ENCODE data around the gene USP6.
"Not testable (repeated sequence)": the region's sequence is repeated elsewhere in the genome, so short reads cannot be mapped to it uniquely, and the experiment has no call there.

Gene USP6

DNA sequence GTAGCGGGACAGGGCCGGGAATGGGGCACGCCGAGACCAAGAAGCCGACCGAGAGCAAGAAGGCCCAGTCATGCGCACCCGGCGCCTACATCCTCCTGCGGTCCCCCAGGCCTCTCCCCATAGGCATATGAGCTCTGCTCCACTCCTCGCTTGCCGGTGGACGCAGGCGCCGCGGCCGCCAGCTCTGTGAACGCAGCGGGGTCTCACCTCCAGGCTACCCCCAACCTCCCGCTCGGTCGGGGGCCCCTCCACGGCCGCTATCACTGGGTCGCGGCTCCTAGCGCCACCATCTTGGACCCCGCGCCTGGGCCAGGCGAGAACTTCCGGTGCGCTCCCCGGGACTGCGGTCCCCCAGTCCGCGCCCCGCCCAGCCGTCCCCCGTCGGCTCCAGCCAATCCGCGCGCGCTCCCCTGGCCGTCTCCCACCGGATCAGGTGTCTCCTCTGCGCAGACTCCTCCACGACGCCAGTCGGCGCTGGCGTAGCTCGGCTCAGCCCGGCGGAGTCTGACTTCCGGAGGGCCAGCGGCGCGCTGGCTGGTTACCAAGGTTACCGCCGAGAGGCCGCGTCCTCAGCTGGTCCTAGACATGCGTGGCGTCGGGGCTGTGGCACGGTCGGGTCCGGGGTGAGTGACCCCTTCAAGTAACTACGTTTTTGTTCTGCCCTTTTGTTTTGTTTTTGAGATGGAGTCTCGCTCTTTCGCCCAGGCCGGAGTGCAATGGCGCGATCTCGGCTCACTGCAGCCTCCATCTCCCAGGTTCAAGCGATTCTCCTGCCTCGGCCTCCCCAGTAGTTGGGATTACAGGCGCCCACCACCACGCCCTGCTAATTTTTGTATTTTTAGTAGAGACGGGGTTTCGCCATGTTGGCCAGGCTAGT lies 75.9 kb downstream of the USP6 start, which contains the start of gene ZNF594:
Gene ZNF594 (minus strand): TSS at position 328 of the 877 bp plus-strand sequence. CDS start 7,612 bp downstream, outside the sequence.
- peak; percentile 95 to 96 for DNase-seq (ENCODE audit: low read depth in 2 of 2)

DNA sequence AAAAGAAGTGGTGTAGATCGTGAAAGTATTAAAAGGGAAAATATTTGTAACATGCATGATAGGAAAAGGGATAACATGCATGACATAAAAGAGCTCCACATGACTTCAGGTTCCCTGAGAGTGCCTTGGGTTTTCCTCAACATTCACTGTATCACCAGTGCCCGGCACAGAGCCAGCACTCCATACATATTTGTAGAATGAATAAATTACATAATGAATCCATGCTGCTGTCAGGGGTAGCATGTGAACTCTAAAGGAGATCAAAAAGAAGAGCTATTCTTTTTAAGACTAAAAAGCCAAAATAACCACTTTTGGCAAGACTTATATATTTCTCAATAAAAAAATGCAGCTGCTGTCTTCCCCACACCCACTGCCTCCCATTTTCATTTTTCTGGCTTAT lies 78.5 kb downstream of the USP6 start:
- no peak for DNase-seq (ENCODE audit: low read depth in 2 of 2)

DNA sequence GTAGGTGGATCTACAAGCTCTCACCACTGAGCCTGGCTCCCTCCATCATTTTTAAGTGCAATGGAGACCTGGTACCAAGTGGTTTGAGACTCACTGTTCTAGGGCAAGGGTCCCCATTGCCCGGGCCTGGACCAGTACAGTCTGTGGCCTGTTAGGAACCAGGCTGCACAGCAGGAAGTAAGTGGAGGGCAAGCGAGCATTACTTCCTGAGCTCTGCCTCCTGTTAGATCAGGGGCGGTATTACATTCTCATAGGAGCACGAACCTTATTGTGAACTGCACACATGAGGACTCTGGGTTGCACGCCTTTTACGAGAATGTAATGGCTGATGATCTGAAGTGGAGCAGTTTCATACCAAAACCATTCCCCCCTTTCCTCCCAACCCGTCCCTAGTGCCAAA lies 82.6 kb downstream of the USP6 start:
- no peak for DNase-seq (ENCODE audit: low read depth in 2 of 2)

DNA sequence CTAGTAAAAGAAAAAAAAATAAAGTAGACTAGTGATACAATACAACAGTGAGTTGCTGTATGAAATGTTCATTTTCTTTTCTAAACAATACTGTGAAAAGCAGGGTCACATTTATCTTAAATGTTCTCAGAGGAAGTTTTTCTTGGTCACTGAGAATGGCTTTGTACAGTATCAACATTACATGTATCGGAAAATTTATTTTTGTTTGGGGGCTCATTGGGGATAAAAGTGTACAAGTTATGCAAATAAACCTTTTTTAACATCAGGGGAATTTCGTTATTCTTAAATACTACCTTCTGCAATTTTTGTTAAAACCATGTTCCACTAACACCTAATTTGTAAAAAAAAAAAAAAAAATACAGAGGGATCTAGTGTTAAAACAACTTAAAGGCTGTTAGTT lies 84.5 kb downstream of the USP6 start:
- DNase-seq (ENCODE audit: low read depth in 2 of 2) = no peak

- DNase-seq (ENCODE audit: low read depth in 2 of 2) = no peak
These were observed 85.2 kb downstream of the USP6 start for GRCh38 chr17:5201011-5201410.

- no peak for DNase-seq (ENCODE audit: low read depth in 2 of 2)
These were observed 87.5 kb downstream of the USP6 start for GRCh38 chr17:5203178-5203907.

DNA sequence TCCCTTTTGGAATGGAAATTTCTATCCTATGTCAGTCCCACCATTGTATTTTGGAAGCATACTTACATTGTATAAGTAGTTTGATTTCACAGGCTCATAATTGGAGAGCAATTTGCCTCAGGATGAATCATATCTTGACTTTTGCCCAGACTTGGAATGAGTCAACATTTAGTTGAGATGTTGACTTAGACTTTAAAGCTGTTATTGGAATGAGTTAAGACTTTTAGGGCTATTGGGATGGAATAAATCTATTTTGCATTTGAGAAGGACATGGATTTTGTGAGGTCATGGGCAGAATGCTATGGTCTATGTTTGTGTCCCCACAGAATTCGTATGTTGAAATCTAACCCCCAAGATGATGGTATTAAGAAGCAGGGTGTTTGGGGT lies 88.1 kb downstream of the USP6 start:
- no peak for DNase-seq (ENCODE audit: low read depth in 2 of 2)

DNA sequence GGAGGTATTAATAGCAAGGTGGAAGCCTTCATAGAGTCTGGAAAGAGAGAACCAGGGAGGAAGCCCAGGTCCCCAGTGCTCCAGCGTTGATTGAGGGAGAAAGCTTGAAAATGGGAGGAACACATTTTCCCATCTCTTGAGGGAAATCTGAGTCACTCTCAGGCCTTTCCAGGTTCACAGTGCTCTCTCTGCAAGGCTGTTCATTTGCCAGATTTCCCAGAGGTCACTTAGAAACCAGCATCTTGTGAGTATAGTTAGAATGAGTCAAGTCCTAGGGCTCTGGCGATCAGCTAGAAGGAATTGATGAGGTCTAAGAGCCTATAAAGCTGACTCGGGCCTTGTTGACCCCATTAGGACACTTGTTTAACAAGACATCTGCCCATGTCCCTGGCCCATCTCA lies 93.6 kb downstream of the USP6 start:
- no peak for DNase-seq (ENCODE audit: low read depth in 2 of 2)

DNA sequence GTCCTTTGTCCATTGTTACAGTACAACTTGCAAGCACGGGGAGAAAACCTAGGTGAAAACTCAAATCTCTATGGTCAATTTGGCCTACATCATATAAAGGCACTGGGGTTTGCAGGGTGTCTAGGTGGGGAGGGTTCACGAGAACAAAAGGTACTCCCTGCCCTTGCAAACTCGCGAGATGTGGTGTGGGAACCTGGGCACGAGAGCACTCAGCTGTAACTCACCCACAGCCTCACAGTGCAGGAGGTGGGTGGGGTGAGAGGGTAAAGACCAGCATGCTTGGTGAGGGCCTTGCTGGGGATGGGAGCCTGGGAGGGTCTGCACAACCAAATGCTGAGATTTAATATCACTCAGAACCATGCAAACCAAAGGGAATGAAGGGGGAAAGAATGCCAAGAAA lies 94.3 kb downstream of the USP6 start:
- DNase-seq (ENCODE audit: low read depth in 2 of 2) = no peak

DNA sequence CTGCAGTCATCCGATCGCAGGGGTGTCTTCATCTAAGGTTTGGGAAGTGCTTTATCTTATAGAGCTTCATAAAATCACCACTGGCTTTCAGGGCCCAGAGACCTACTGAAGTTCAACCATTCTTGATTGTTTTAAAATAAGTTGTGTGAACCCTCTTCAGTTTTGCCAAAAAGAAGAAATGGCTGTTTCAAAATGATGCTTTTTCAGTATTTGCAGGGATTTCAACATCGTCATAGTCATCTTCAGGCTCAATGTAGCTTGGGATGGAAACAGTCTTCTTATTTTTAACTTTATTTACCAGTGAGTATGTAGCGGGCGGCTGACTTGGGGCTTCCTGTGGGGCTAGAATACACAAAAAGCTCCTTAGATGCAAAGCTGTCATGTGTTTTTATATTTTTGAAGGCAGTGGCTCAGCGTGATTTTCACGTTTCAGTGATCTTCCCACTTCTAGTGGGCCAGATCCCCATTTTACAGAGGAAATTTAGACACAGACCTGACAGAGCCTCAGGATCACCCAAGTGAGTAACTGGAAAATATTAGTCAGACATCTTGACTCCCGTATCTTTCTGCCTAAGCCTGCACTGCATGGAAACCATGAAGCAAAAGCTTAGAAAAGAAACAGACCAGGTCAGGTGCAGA lies 94.9 kb downstream of the USP6 start:
- DNase-seq (ENCODE audit: low read depth in 2 of 2) = no peak

DNA sequence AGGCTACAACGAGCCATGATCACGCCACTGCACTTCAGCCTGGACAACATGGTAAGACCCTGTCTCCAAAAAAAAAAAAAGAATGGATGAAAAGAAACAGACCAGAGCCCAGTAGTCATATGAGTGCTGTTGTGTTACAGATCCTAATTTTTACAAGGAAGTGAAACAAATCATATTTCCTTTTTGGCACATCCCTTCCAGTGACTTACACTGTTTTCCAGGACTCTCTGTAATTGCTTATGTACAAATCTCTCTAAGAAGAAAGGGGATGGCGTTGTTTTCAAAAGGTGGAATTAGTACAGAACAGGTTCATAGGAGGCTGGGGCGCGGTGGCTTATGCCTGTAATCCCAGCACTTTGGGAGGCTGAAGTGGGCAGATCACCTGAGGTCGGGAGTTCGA lies 95.6 kb downstream of the USP6 start:
- DNase-seq (ENCODE audit: low read depth in 2 of 2) = no peak

DNA sequence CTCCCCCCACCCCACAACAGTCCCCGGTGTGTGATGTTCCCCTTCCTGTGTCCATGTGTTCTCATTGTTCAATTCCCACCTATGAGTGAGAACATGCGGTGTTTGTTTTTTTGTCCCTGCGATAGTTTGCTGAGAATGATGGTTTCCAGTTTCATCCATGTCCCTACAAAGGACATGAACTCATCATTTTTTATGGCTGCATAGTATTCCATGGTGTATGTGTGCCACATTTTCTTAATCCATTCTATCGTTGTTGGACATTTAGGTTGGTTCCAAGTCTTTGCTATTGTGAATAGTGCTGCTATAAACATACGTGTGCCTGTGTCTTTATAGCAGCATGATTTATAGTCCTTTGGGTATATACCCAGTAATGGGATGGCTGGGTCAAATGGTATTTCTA lies 101.7 kb downstream of the USP6 start:
- DNase-seq (ENCODE audit: low read depth in 2 of 2) = not testable (repeated sequence)

GRCh38 chr17:5219536-5219935 lies 103.7 kb downstream of the USP6 start:
- no peak for DNase-seq (ENCODE audit: low read depth in 2 of 2)

DNA sequence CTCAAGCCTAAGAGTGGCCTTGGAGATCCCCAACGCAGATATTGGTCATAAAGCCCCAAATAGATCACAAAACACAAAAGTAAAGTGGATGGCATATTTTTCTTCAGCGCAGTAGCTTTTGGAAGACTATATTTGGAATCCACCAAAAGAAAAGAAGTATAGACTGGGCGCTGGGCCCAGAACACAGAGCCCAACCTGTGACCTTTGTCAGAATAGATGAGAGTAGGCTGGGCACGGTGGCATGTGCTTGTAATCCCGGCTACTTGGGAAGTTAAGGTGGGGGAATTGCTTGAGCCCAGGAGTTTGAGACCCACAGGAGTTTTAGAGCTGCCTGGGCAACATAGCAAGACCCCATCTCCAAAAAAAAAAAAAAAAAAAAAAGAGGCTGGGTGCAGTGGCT lies 104.2 kb downstream of the USP6 start:
- DNase-seq (ENCODE audit: low read depth in 2 of 2) = no peak

- DNase-seq (ENCODE audit: low read depth in 2 of 2) = not testable (repeated sequence)
These were observed 106.1 kb downstream of the USP6 start for GRCh38 chr17:5221912-5222311.
